Adrenal gland (tissue), 5 donors: ENCODE measurements around the gene COL4A1.

Experiments used
- POLR2A ChIP-seq, 2 donors: fragments of 450-650 bp; IDR thresholded peaks; one replicate each; pipeline ENCODE4 v1.6.1; 2017; ENCODE audit warnings: antibody characterized with exemption in 2 of 2, mild to moderate bottlenecking in 2 of 2, moderate library complexity in 1 of 2
- TF ChIP-seq, protein P1 (sequence below), 6 experiments: fragments of 450-650 bp in 4 of 6; fragments of 200-600 bp in 2 of 6; sonication (generic) in 1 of 6; IDR thresholded peaks; 1 replicate in 5 of 6; 2 replicates in 1 of 6; pipeline versions ENCODE4 v1.5.1 to v1.8.0; 2016 to 2021; ENCODE audit warnings: antibody characterized with exemption in 6 of 6, mild to moderate bottlenecking in 2 of 6, moderate library complexity in 1 of 6
- donor health status: DM: no; HTN: no; CAD: no.

DNA sequence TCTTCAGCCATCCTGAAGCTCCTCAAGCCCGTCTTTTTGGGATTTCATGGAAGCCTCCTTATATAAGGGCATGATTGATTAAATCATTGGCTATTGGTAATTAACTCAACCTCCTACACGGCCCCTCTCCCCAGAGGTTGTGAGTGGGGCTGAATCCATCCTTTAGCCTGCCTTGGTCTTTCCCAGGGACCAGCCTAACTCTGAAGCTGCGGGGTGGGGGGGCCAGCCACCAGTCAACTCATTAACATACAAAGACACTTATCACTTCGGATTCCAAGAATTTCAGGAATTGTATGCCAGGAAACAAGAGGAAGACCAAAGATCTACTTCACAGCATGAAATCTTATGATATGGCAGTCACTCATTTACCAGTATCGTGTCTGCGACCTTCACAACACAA is 9.9 kb downstream of the COL4A1 start:
- TF ChIP-seq, protein P1, sequence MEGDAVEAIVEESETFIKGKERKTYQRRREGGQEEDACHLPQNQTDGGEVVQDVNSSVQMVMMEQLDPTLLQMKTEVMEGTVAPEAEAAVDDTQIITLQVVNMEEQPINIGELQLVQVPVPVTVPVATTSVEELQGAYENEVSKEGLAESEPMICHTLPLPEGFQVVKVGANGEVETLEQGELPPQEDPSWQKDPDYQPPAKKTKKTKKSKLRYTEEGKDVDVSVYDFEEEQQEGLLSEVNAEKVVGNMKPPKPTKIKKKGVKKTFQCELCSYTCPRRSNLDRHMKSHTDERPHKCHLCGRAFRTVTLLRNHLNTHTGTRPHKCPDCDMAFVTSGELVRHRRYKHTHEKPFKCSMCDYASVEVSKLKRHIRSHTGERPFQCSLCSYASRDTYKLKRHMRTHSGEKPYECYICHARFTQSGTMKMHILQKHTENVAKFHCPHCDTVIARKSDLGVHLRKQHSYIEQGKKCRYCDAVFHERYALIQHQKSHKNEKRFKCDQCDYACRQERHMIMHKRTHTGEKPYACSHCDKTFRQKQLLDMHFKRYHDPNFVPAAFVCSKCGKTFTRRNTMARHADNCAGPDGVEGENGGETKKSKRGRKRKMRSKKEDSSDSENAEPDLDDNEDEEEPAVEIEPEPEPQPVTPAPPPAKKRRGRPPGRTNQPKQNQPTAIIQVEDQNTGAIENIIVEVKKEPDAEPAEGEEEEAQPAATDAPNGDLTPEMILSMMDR (IDR thresholded peaks at IDR 0.05): no peak
- no peak for TF ChIP-seq POLR2A (IDR thresholded peaks at IDR 0.05)
